OCI-M2 (cell line): Measurements from ENCODE around the gene TSPAN8.
"Not testable (repeated sequence)": the region's sequence is repeated elsewhere in the genome, so short reads cannot be mapped to it uniquely, and the experiment has no call there.

Source experiments
- DNase-seq: peaks from one replicate; lab custom pipeline; 2025; ENCODE audit not compliant: unreplicated experiment; lab: John Stamatoyannopoulos, UW

Gene TSPAN8

GRCh38 chr12:71157601-71158233 is at the start of gene TSPAN8:
Gene TSPAN8 (minus strand): TSS chr12:71157999. CDS start chr12:71157678, 321 bp downstream.
- DNase-seq, result no peak

DNA sequence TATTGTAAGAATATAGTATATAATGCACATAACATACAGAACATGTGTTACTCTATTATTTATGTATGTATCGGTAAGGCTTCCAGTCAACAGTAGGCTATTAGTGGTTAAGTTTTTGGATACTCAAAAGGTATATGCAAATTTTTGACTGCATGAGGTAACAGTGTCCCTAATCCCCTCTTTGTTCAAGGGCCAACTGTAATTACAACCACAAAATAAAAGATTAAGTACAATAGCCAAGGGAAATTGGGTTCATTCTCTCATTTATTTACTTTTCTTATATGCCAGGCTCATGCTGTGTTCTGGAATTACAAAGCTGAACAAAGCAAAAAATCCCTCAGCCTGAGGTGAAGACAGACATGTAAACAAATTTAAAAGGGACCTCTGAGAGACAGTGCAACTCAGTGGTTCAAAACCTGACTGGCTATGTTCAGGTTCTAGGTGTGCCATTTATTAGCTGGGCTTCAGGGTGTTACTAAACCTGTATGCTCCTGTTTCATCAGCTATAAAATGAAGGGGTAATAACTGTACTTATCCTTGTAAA is 43.4 kb upstream of the TSPAN8 start:
- no peak for DNase-seq

DNA sequence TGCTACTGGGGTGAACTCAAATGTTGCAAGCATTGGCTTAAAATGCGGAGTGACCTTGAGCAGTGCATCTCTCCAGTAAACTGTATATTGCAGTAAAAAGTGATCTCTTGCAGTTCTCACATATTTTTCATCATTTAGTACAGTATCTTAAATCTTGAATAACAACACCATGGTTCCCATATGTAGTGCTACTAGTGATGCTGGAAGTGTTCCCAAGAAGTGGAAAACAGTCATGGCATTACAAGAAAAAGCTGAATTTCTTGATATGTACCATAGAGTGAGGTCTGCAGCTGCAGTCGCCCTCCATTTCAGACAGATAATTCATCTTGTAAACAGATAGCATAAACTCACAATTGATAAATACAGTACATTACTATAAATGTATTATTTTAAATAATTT is 42.9 kb upstream of the TSPAN8 start:
- no peak for DNase-seq

GRCh38 chr12:71197460-71197859 is 39.7 kb upstream of the TSPAN8 start:
- DNase-seq, result no peak

DNA sequence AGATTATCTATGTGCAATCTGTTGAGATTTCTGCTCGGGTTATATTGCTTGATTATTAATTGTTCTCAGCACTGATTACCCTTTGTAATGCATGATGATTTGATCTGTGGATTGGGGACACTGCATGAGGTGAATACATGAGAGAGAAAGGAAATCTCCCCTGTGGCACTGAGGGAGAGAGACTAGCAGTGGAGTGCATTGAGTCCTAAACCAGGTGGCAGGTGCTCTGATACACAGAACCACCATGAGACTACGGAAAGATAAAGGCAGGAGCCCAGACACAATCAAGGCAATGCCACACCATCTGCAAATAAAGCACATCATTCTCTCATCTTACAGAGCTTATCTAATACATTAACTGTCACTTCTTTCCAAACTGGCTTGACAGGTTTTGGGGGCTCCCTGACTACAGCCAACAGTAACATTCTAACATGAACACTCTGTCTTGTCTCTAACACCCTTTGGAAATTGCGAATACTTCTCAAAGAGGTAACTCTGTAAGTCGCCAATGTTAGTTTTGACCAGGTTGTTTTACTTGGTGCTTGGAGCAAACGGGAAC is 37.6 kb upstream of the TSPAN8 start:
- no peak for DNase-seq

DNA sequence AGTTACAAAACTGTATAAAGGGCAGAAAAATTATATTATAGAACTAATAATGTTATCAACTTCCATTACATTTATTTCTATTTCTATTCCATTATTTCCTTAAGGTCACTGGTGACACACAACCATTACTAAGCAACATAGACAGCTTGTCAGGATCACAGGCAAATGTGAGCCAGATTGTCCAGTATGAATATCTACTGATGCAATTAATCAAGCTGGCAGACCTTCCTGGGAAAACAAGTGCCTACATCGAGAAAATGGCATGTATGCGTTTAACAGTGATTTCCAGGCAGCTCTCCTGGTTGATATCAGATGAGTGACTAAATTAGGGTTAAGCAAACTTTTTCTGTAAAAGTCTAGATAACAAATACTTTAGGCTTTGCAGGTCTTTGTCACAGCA is 36.9 kb upstream of the TSPAN8 start:
- DNase-seq, result no peak

DNA sequence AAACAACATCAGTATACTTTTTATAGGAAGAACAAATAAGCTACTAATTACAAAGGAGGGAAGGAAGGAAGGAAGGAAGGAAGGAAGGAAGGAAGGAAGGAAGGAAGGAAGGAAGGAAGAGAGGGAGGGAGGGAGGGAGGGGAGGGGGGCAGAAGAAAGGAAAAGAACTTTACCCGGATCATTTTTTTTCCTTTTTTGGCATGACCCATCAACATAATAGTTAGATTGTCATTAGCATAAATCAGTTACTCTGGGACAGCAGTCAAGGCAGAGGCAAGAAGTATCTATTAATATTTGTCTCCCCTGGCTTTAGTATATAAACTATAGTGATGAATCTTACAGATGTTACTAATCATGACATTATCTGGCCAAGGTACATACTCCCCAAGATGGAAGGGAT is 35.2 kb upstream of the TSPAN8 start:
- DNase-seq, result no peak

GRCh38 chr12:71191509-71192196 is 33.9 kb upstream of the TSPAN8 start:
- no peak for DNase-seq

- DNase-seq, result no peak
Measured at GRCh38 chr12:71190822-71191221, 33.0 kb upstream of the TSPAN8 start.

GRCh38 chr12:71187379-71187778 is 29.6 kb upstream of the TSPAN8 start:
- DNase-seq, result no peak

DNA sequence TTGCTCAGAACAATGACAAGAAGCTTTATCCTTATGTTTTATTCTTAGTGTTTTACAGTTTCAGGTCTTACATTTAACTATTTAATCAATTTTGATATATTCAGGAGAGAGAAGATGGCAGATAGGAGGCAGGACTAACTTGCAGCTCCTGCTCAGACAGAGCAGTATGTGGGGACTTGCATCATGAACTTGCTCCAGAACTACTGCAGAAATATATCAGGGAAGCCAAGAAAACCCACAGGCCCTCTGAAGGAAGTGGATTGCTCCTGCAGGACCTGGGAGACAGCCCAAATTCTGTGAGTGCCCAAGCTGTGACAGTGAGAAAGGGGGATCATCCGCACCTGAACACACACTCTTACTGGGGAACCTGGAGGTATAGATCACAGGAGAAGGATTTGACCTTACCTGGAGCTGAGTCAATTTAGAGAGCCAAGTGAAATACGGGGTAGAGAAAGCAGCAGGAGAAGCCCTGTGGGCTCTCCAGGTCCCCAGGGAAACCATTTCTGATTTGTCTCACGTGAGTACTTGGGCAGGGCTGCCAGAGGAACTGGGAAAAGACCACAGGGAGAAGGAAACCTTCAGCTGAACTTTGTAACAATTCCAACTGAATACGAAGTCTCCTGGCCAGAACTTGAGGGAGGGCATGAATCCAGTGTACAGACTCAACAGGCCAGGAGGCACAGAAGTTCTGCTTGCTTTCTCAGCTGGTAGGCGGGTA is 28.9 kb upstream of the TSPAN8 start:
- DNase-seq, result no peak

GRCh38 chr12:71183846-71184245 is 26.0 kb upstream of the TSPAN8 start:
- no peak for DNase-seq

DNA sequence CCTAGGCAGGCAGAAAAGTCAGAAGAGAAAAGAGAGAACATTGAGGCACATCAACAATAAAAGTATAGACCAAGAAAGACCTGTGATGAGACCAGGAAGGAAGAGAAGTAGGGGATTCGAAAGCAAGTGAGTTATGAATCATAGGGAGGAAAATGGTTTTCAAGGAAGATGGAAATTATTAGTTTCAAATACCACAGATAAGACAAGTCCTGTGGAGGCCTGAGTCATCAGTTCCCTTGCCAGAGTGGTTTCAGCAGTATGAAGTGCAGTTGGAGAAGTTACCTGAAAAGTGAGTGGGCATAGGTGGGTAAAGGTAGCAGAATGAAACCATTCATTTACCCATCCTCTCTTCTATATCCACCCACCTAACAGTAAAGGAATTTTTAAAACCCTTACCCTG is 25.2 kb upstream of the TSPAN8 start:
- no peak for DNase-seq

- no peak for DNase-seq
Measured at GRCh38 chr12:71178162-71178561, 20.4 kb upstream of the TSPAN8 start.

- no peak for DNase-seq
Measured at GRCh38 chr12:71174825-71175224, 17.0 kb upstream of the TSPAN8 start.

DNA sequence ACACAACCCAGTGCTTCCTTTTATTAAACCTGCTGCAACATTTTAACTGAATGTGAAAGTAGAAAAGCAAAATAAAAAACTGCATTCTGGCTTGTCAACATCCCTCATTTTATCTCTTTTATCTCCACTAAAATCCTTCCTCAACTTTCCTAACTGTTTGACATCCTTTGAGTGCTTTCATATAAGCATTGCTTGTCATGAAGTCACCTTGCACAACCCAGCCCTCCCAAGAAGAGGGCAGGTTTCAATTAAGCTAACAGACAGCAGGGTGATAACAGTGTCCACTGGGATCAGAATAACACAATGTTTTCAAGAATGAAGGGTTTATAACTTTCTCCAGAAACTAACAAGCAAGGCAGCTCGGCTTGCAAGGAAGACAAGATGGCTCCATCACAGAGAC is 16.3 kb upstream of the TSPAN8 start:
- DNase-seq, result no peak

DNA sequence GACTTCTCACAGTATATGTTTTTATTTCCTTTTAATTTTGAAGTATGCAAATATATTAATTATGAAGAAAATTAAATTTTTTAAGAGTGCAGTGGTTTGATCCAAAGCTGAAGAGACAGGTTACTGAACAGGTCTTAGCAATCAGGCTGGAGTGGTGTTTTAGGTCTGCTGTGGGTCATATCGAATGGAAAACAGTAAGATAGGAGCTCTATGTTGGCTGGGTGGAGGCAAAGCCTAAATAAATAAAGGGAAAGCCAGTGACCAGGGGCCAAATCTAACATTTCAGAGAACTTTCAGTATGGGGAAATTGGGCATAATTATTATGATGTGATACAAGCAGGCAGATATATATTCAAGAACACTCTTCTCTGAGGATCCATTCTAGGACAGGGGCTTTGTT is 12.7 kb upstream of the TSPAN8 start:
- no peak for DNase-seq

- no peak for DNase-seq
Measured at GRCh38 chr12:71169286-71169685, 11.5 kb upstream of the TSPAN8 start.

DNA sequence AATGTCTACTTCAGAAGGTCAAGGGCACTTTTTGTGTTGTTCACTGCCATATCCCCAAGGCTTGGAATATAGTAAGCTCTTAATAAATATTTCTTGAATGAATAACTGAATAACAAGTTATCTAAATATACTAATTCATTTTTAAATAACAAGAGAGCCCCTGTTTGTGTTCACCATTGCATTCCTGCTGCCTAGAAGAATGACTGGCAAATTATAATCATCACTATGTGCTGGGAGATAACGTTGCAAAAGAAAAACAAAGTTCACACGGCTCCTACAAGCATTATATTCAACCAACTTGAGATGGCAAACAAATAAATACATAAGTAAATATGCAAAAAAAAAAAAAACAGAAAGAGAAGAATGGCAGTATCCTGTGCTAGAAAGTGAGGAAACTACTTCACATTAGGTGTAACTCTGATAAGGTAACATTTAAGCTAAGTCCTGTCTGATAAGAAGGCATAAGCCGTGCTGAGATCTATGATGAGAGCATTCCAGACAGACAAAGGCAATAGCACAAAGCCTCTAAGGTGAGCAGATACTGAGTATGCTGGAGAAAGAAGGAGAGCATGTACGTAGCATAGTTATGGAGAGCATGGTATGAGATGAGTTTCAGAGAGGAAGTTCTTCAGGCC is 9.2 kb upstream of the TSPAN8 start:
- no peak for DNase-seq

DNA sequence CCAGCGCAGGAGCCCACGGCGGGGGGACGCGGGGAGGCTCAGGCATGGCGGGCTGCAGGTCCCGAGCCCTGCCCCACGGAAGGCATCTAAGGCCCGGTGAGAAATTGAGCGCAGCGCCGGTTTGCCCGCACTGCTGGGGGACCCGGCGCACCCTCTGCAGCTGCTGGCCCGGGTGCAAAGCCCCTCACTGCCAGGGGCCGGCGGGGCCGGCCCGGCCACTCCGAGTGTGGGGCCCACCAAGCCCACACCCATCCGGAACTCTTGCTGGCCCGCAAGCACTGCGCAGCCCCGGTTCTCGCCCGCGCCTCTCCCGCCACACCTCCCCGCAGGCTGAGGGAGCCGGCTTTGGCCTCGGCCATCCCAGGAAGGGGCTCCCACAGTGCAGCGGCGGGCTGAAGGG is 8.5 kb upstream of the TSPAN8 start:
- no peak for DNase-seq

DNA sequence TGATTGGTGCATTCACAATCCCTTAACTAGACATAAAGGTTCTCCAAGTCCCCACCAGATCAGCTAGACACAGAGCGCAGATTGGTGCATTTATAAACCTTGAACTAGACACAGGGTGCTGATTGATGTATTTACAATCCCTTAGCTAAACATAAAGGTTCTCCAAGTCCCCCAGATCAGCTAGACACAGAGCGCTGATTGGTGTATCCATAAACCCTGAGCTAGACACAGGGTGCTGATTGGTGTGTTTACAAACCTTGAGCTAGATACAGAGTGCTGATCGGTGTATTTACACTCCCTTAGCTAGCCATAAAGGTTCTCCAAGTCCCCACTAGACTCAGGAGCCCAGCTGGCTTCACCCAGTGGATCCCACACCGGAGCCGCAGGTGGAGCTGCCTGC is 8.0 kb upstream of the TSPAN8 start:
- DNase-seq, result not testable (repeated sequence)
